ENCODE results near the gene CFAP52. TPM values are rescaled to one million over a fixed set of nuclear protein-coding genes. Genes with fewer than 3 reads are reported as not detected.

The CFAP52 gene
- total RNA-seq, 2 experiments from 2014 or later, result not detected

DNA sequence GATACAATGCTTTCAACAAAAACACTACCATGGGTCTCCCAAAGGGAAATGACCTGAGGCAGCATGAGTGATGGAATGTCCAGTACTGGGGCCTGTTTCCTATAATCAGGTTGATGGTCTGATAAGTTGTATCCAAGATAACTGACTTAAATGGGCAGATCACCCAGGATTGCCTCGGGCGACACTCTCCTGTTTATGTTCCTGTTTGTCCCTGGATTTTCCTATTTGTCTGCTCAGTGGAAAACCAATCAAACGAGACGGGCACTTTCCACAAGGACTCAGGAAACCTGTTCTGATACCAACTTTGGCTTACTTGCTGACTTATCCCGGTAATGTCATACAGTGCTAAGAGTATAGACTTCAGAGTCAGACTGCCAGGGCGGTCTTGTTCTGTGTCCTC is 96.2 kb downstream of the CFAP52 start:
- Mint-ChIP-seq H3K4me1 (ENCODE audit: low read depth) (peaks cover 2% of the 10 kb centered on the region), H3K4me3 (no peak overlapping the region), H3K27me3 (peaks cover 4% of the 10 kb centered on the region), H3K36me3 (ENCODE audit: low read depth) (no peaks in the 10 kb centered on the region), H3K9me3 (no peaks in the 10 kb centered on the region), H3K27ac (no peak overlapping the region)
- TF ChIP-seq, protein P1, sequence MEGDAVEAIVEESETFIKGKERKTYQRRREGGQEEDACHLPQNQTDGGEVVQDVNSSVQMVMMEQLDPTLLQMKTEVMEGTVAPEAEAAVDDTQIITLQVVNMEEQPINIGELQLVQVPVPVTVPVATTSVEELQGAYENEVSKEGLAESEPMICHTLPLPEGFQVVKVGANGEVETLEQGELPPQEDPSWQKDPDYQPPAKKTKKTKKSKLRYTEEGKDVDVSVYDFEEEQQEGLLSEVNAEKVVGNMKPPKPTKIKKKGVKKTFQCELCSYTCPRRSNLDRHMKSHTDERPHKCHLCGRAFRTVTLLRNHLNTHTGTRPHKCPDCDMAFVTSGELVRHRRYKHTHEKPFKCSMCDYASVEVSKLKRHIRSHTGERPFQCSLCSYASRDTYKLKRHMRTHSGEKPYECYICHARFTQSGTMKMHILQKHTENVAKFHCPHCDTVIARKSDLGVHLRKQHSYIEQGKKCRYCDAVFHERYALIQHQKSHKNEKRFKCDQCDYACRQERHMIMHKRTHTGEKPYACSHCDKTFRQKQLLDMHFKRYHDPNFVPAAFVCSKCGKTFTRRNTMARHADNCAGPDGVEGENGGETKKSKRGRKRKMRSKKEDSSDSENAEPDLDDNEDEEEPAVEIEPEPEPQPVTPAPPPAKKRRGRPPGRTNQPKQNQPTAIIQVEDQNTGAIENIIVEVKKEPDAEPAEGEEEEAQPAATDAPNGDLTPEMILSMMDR (IDR thresholded peaks at IDR 0.05), result no peak
- ChIA-PET POLR2A (no interaction called here), CTCF (no interaction called here)
- intact Hi-C loops (cut with micrococcal nuclease), result no loop called here
- DNase-seq, result no peak
- no peak for ATAC-seq

DNA sequence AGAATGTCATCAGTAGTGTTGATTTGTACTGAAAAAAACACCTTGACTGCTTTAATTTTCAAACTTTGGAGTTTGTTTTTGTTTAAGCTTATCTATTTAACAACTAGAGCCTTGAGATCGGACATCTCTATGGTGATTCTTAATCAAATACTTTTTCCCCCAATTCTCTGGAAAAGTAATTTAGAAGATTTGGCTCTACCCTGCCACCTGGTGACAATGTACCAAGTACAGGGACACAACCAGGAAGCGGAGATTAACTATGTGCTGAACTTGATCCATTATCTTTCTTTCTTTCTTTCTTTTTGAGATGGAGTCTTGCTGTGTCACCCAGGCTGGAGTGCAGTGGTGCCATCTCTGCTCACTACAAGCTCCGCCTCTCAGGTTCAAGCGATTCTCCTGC is 99.6 kb downstream of the CFAP52 start:
- Mint-ChIP-seq H3K27me3 (peaks cover 2% of the 10 kb centered on the region), H3K4me3 (no peak overlapping the region), H3K9me3 (peaks cover 10% of the 10 kb centered on the region), H3K27ac (no peak overlapping the region), H3K4me1 (ENCODE audit: low read depth) (no peaks in the 10 kb centered on the region), H3K36me3 (ENCODE audit: low read depth) (peaks cover 5% of the 10 kb centered on the region)
- POLR2A ChIA-PET, result no interaction called here
- CTCF ChIA-PET, result interaction anchor here (1.1 to 5.1 kb wide), 2 partner anchors 21 to 99 kb away, joined by 3 to 24 read pairs; partner anchors contain the start of genes CFAP52 and STX8
- ATAC-seq (no peak), DNase-seq (no peak)
- TF ChIP-seq, protein P1 (IDR thresholded peaks at IDR 0.05), result no peak
- intact Hi-C loops (cut with micrococcal nuclease), result no loop called here

DNA sequence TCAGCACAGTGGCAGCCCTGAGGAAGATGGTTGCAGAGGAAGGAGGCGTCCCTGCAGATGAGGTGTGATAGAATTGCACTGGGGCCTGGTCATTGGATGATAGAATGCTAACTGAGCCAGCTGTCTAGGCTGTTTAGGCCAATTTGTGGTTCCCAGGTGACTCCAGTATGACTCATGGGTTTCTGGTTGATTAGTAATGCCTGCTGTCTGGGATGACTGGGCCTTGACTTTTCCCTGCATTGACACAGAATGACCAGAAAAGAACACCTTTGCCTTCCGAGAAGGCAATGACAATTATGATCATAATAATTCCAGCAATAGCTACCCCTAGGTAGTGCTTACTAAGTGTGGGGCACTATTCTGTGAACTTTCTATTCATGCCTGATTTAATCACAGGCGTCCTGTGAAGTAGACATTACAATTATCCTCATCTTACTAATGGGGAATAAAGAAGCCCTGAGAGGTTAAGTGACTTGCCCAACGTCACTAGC is 100.4 kb downstream of the CFAP52 start:
- POLR2A ChIA-PET, result no interaction called here
- CTCF ChIA-PET, result interaction anchor here (1.1 to 5.1 kb wide), 2 partner anchors 21 to 100 kb away, joined by 3 to 24 read pairs; partner anchors contain the start of genes CFAP52 and STX8
- H3K9me3 Mint-ChIP-seq, result peaks cover 10% of the 10 kb centered on the region
- intact Hi-C loops (cut with micrococcal nuclease), result no loop called here
- TF ChIP-seq, protein P1 (IDR thresholded peaks at IDR 0.05), result no peak
- peaks cover 2% of the 10 kb centered on the region for H3K27me3 Mint-ChIP-seq
- DNase-seq, result peak; percentile 4
- peaks cover 5% of the 10 kb centered on the region for H3K36me3 Mint-ChIP-seq (ENCODE audit: low read depth)
- ATAC-seq, result peak; percentile 62
- no peaks in the 10 kb centered on the region for H3K4me1 Mint-ChIP-seq (ENCODE audit: low read depth)
- no peak overlapping the region for H3K4me3 Mint-ChIP-seq
- no peak overlapping the region for H3K27ac Mint-ChIP-seq

DNA sequence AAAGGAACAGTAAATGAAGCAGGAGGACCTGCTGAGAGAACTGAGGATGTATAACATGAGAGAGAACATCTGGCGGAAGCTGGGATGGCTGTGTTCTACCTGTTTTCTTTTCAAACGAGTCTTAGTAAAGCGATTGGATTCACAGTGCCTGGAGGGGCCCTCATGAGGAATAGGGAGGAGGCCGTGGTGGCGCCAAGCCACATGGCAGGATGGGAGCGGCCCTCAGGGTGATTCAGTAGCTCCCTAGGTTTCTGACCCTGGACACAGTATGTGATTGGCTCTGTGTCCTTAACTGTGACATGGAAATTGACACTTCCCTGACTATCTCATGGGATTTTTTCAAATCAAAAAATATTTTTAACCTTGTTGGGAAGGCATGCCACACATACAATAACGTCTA is 101.0 kb downstream of the CFAP52 start:
- Mint-ChIP-seq H3K27ac (no peak overlapping the region), H3K27me3 (peaks cover 2% of the 10 kb centered on the region), H3K4me1 (ENCODE audit: low read depth) (no peaks in the 10 kb centered on the region), H3K4me3 (no peak overlapping the region), H3K9me3 (peaks cover 10% of the 10 kb centered on the region), H3K36me3 (ENCODE audit: low read depth) (peaks cover 5% of the 10 kb centered on the region)
- TF ChIP-seq, protein P1 (IDR thresholded peaks at IDR 0.05), result no peak
- no peak for ATAC-seq
- ChIA-PET POLR2A (no interaction called here), CTCF (interaction anchor here (5.1 kb wide), 1 partner anchor 101 kb away, joined by 24 read pairs; the partner anchor contains the start of genes CFAP52 and STX8)
- DNase-seq, result no peak
- intact Hi-C loops (cut with micrococcal nuclease), result no loop called here

DNA sequence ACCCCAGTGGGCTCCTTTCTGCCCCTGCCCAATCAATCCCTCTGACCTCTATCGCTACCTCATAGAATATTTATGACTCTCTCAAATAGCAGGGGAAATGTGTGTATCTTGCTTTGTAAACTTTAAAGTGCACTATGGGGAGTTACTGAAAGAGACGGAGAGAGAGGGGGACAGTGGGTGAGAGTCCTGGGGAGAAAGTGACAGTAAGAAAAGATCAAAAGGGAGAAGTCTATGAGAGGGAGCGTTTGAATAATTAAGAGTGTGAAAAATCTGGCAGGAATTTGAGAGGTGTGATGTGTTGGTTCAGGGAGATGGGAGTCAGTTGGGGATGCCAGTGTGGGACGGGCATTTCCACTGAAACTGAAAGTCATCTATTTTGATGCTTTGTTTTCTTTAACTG is 101.5 kb downstream of the CFAP52 start:
- Mint-ChIP-seq H3K4me3 (no peak overlapping the region), H3K27me3 (peaks cover 2% of the 10 kb centered on the region), H3K4me1 (ENCODE audit: low read depth) (no peaks in the 10 kb centered on the region), H3K27ac (no peak overlapping the region), H3K9me3 (peaks cover 10% of the 10 kb centered on the region), H3K36me3 (ENCODE audit: low read depth) (peaks cover 5% of the 10 kb centered on the region)
- intact Hi-C loops (cut with micrococcal nuclease), result no loop called here
- TF ChIP-seq, protein P1 (IDR thresholded peaks at IDR 0.05), result no peak
- DNase-seq (no peak), ATAC-seq (no peak)
- CTCF ChIA-PET, result interaction anchor here (5.1 kb wide), 1 partner anchor 101 kb away, joined by 24 read pairs; the partner anchor contains the start of genes CFAP52 and STX8
- POLR2A ChIA-PET, result no interaction called here
